HepG2 (cell line): ENCODE data around the gene CXXC5. TPM values are rescaled to one million over a fixed set of nuclear protein-coding genes. Genes with fewer than 3 reads are reported as not detected.

Experiments
- HOXA7 ChIP-seq: sonication (generic); formaldehyde crosslinking; IDR thresholded peaks from 2 replicates; pipeline ENCODE4 v1.8.1; 2022; ENCODE audit warnings: mild to moderate bottlenecking, missing genetic modification reagents, moderate library complexity
- ISL2 ChIP-seq: sonication (generic); formaldehyde crosslinking; IDR thresholded peaks from 2 replicates; pipeline ENCODE4 v1.5.0; 2020; ENCODE audit warnings: missing genetic modification reagents
- KMT2B ChIP-seq: IDR thresholded peaks from 2 replicates; pipeline ENCODE4 v1.6.1; 2016; ENCODE audit warnings: missing genetic modification reagents, missing compliant biosample characterization
- MAF1 ChIP-seq: sonication (generic); formaldehyde crosslinking; IDR thresholded peaks from 2 replicates; pipeline ENCODE4 v1.5.0; 2020; ENCODE audit warnings: missing genetic modification reagents, borderline replicate concordance
- MED1 ChIP-seq: sonication (generic); formaldehyde crosslinking; IDR thresholded peaks from 2 replicates; pipeline ENCODE4 v1.4.0; 2020; ENCODE audit warnings: missing genetic modification reagents
- PCBP1 ChIP-seq: fragments of 200-400 bp; formaldehyde crosslinking; IDR thresholded peaks from 2 replicates; pipeline ENCODE4 v1.6.1; 2017; ENCODE audit warnings: mild to moderate bottlenecking, low read depth, low read length, borderline replicate concordance
- PHF21A ChIP-seq: sonication (generic); formaldehyde crosslinking; IDR thresholded peaks from 2 replicates; pipeline ENCODE4 v1.5.0; 2020; ENCODE audit warnings: mild to moderate bottlenecking, missing genetic modification reagents
- POGZ ChIP-seq: sonication (generic); formaldehyde crosslinking; IDR thresholded peaks from 2 replicates; pipeline ENCODE4 v1.4.0; 2020; ENCODE audit warnings: mild to moderate bottlenecking, missing genetic modification reagents
- PRPF4 ChIP-seq: fragments of 200-400 bp; formaldehyde crosslinking; IDR thresholded peaks from 2 replicates; pipeline ENCODE4 v1.6.1; 2016; ENCODE audit warnings: low read length, low read depth; ENCODE audit not compliant: poor library complexity, severe bottlenecking
- RARG ChIP-seq: sonication (generic); formaldehyde crosslinking; IDR thresholded peaks from 2 replicates; pipeline ENCODE4 v1.4.0; 2020; ENCODE audit warnings: low read depth, mild to moderate bottlenecking, missing genetic modification reagents
- RNF219 ChIP-seq: sonication (generic); formaldehyde crosslinking; IDR thresholded peaks from 2 replicates; pipeline ENCODE4 v1.5.0; 2020; ENCODE audit warnings: mild to moderate bottlenecking, missing genetic modification reagents
- SRSF1 ChIP-seq: fragments of 200-400 bp; formaldehyde crosslinking; optimal IDR thresholded peaks from 2 replicates; pipeline ENCODE3; 2017; ENCODE audit warnings: mild to moderate bottlenecking, low read depth, low read length, moderate library complexity
- ZNF205 ChIP-seq: IDR thresholded peaks from 2 replicates; pipeline ENCODE4 v1.6.1; 2018; ENCODE audit warnings: missing biosample characterization, missing genetic modification reagents
- ZNF263 ChIP-seq: sonication (generic); formaldehyde crosslinking; IDR thresholded peaks from 2 replicates; pipeline ENCODE4 v1.4.0; 2020; ENCODE audit warnings: missing genetic modification reagents
- ZNF326 ChIP-seq: sonication (generic); formaldehyde crosslinking; IDR thresholded peaks from 2 replicates; pipeline ENCODE4 v1.4.0; 2020; ENCODE audit warnings: missing genetic modification reagents, borderline replicate concordance
- ZNF431 ChIP-seq: sonication (generic); formaldehyde crosslinking; IDR thresholded peaks from 2 replicates; pipeline ENCODE4 v1.9.0; 2022; ENCODE audit warnings: missing genetic modification reagents, low read depth, mild to moderate bottlenecking, borderline replicate concordance
- ZNF589 ChIP-seq: sonication (generic); formaldehyde crosslinking; conservative IDR thresholded peaks from 2 replicates; pipeline ENCODE4 v1.8.0; 2022; ENCODE audit warnings: mild to moderate bottlenecking, moderate library complexity, missing genetic modification reagents
- ZNF614 ChIP-seq: IDR thresholded peaks from 2 replicates; pipeline ENCODE4 v1.6.1; 2018; ENCODE audit warnings: missing biosample characterization, missing genetic modification reagents, inconsistent platforms, borderline replicate concordance
- ZSCAN21 ChIP-seq: sonication (generic); formaldehyde crosslinking; IDR thresholded peaks from 2 replicates; pipeline ENCODE4 v1.8.0; 2022; ENCODE audit warnings: mild to moderate bottlenecking, missing genetic modification reagents, moderate library complexity, borderline replicate concordance
- polyA plus RNA-seq, 8 experiments: library from polyadenylated mRNA; depleted of rRNA in 3 of 8; stranded (reverse) in 7 of 8; unstranded in 1 of 8; fragments of >200 nt; fragmentation: Illumina TruSeq in 4 of 8; extraction: Trizol in 4 of 8; gene quantifications; 2 replicates each; pipeline versions ENCODE4 v1.2.1 to v1.2.3, GENCODE V29; 2011 to 2016; ENCODE audit warnings: low read depth in 4 of 8, missing spikeins in 1 of 8, mixed read lengths in 1 of 8; ENCODE audit not compliant: insufficient read depth in 1 of 8
- total RNA-seq, 5 experiments: library from RNA; depleted of rRNA; stranded (reverse); fragments of >200 nt; fragmentation: Illumina TruSeq; extraction: Trizol; gene quantifications; 2 replicates each; pipeline ENCODE4 v1.2.3, GENCODE V29; 2016; ENCODE audit warnings: low read depth in 1 of 5
- TF ChIP-seq, protein P1 (sequence below): sonication (generic); formaldehyde crosslinking; IDR thresholded peaks from 2 replicates; pipeline ENCODE4 v1.5.0; 2020; ENCODE audit warnings: missing genetic modification reagents
- TF ChIP-seq, protein P2 (sequence below): sonication (generic); formaldehyde crosslinking; IDR thresholded peaks from 2 replicates; pipeline ENCODE4 v1.4.0; 2020; ENCODE audit warnings: mild to moderate bottlenecking, missing genetic modification reagents
- TF ChIP-seq, protein P3 (sequence below): sonication (generic); formaldehyde crosslinking; IDR thresholded peaks from 2 replicates; pipeline ENCODE4 v1.8.1; 2022; ENCODE audit warnings: low read depth, mild to moderate bottlenecking, missing genetic modification reagents

The CXXC5 gene
- total and polyA plus RNA-seq, 2 of the 13 experiments (the other 11 are each of a cell fraction or from before 2014, with no cell fraction given), result 32.3 to 33.0 TPM

DNA sequence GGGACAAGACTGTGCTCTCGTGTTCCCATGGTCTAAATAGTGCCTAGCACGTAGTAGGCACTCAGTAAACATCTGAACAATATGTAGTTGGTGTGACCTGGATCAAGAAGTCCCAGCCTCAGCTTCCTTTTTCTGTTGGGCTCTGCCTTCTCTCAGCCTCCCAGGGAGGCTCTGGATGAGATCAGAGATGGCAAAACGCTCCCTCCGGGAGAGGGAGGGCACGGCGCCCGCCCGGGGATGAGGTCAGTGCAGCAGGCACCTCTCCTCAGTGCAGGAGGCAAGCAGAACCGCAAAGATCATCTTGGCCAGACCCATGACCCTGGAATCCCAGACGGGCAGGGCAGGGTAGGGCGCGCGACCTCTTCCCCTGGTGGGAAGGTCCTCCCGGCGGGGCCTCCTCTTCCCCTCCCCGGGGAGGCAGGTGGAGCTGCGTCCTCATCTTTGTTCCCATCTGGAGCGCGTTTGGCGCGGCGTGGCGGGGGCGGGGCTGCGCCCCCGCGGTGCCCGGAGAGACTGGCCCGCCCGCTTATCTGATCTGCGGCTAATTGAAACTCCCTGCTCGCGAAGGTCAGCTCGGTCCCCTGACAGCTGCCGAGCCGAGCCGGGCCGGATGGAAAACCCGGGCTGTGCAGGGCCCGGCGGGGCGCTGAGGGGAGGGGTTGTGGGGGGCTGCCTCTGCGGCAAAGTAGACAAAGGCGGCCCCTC is 60.9 kb downstream of the CXXC5 start (continued):
- TF ChIP-seq, protein P1, sequence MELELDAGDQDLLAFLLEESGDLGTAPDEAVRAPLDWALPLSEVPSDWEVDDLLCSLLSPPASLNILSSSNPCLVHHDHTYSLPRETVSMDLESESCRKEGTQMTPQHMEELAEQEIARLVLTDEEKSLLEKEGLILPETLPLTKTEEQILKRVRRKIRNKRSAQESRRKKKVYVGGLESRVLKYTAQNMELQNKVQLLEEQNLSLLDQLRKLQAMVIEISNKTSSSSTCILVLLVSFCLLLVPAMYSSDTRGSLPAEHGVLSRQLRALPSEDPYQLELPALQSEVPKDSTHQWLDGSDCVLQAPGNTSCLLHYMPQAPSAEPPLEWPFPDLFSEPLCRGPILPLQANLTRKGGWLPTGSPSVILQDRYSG, result no peak
- TF ChIP-seq, protein P2, sequence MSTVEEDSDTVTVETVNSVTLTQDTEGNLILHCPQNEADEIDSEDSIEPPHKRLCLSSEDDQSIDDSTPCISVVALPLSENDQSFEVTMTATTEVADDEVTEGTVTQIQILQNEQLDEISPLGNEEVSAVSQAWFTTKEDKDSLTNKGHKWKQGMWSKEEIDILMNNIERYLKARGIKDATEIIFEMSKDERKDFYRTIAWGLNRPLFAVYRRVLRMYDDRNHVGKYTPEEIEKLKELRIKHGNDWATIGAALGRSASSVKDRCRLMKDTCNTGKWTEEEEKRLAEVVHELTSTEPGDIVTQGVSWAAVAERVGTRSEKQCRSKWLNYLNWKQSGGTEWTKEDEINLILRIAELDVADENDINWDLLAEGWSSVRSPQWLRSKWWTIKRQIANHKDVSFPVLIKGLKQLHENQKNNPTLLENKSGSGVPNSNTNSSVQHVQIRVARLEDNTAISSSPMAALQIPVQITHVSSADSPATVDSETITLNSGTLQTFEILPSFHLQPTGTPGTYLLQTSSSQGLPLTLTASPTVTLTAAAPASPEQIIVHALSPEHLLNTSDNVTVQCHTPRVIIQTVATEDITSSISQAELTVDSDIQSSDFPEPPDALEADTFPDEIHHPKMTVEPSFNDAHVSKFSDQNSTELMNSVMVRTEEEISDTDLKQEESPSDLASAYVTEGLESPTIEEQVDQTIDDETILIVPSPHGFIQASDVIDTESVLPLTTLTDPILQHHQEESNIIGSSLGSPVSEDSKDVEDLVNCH (CRISPR knock-in tag), result no peak
- TF ChIP-seq ISL2 (CRISPR knock-in tag), result peak; percentile 49; the same call in 1 of the 2 replicates
- peak; percentile 81 for TF ChIP-seq PHF21A
- TF ChIP-seq ZNF205 (CRISPR knock-in tag), result peak; percentile 45; the same call in 1 of the 2 replicates
- TF ChIP-seq KMT2B (CRISPR knock-in tag), result peak; percentile 27; the same call in 1 of the 2 replicates
- TF ChIP-seq ZNF589 (CRISPR knock-in tag), result no peak
- TF ChIP-seq ZNF326 (CRISPR knock-in tag), result no peak
- TF ChIP-seq, protein P3, sequence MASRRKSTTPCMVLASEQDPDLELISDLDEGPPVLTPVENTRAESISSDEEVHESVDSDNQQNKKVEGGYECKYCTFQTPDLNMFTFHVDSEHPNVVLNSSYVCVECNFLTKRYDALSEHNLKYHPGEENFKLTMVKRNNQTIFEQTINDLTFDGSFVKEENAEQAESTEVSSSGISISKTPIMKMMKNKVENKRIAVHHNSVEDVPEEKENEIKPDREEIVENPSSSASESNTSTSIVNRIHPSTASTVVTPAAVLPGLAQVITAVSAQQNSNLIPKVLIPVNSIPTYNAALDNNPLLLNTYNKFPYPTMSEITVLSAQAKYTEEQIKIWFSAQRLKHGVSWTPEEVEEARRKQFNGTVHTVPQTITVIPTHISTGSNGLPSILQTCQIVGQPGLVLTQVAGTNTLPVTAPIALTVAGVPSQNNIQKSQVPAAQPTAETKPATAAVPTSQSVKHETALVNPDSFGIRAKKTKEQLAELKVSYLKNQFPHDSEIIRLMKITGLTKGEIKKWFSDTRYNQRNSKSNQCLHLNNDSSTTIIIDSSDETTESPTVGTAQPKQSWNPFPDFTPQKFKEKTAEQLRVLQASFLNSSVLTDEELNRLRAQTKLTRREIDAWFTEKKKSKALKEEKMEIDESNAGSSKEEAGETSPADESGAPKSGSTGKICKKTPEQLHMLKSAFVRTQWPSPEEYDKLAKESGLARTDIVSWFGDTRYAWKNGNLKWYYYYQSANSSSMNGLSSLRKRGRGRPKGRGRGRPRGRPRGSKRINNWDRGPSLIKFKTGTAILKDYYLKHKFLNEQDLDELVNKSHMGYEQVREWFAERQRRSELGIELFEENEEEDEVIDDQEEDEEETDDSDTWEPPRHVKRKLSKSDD (CRISPR knock-in tag), result no peak
- no peak for TF ChIP-seq PCBP1
- TF ChIP-seq RARG (CRISPR knock-in tag), result no peak
- TF ChIP-seq MED1 (CRISPR knock-in tag), result no peak
- TF ChIP-seq HOXA7, result no peak
- no peak for TF ChIP-seq SRSF1
- TF ChIP-seq POGZ, result peak; percentile 26; the same call in 1 of the 2 replicates
- TF ChIP-seq ZNF263 (CRISPR knock-in tag), result peak; percentile 85
- TF ChIP-seq PRPF4, result no peak
- TF ChIP-seq ZNF431, result no peak
- no peak for TF ChIP-seq RNF219
- no peak for TF ChIP-seq ZSCAN21
- 0 out of 2 replicates have a peak, but pooled peaks have one; percentile 25 for TF ChIP-seq ZNF614 (CRISPR knock-in tag)
- TF ChIP-seq MAF1 (CRISPR knock-in tag), result no peak
